HFF-Myc (cell line): ENCODE data around the gene ARHGEF12.
A peak's percentile ranks its signal among the peaks of the same experiment; 100 is the strongest.

Source experiments
- DNase-seq: peaks from one replicate; pipeline ENCODE4 v3.0.0-alpha.2; 2011; ENCODE audit warnings: low read depth; ENCODE audit errors: extremely low read depth
- H3K4me3 ChIP-seq: replicated peaks from 2 replicates; pipeline ENCODE4 v1.5.1; 2011; ENCODE audit warnings: low read depth, mild to moderate bottlenecking, control low read depth, low read length
- TF ChIP-seq, protein P1 (sequence below): IDR thresholded peaks from 2 replicates; pipeline ENCODE4 v1.5.1; 2012; ENCODE audit warnings: mild to moderate bottlenecking, low read depth, low read length, control low read depth; ENCODE audit errors: missing control alignments

Gene ARHGEF12

DNA sequence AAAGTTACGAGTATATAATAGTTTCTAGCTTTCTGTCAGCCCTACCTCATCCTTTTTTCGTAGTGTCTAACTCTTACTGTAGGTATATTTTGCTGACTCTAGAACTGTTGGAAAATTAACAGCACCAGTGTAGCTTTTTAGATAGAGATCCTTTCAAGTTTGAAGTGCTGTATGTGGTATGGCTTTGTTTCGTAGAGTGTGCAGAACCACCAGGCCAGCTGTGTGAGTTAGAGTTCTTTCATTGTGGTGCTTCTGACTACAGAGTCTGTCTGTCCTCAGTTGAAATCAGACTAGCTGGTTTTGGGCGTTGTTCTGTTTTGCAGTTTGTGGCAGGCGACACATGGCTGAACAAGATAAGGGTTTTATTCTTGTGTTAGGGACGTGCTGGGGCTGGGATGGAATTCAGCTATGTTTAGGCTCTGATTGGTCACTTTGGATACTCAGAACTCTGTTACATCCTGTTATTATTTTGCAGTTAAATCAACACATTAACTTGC lies 3.2 kb downstream of the ARHGEF12 start:
- no peak for DNase-seq
- H3K4me3 ChIP-seq, result peak overlapping the region; percentile 93
- TF ChIP-seq, protein P1, sequence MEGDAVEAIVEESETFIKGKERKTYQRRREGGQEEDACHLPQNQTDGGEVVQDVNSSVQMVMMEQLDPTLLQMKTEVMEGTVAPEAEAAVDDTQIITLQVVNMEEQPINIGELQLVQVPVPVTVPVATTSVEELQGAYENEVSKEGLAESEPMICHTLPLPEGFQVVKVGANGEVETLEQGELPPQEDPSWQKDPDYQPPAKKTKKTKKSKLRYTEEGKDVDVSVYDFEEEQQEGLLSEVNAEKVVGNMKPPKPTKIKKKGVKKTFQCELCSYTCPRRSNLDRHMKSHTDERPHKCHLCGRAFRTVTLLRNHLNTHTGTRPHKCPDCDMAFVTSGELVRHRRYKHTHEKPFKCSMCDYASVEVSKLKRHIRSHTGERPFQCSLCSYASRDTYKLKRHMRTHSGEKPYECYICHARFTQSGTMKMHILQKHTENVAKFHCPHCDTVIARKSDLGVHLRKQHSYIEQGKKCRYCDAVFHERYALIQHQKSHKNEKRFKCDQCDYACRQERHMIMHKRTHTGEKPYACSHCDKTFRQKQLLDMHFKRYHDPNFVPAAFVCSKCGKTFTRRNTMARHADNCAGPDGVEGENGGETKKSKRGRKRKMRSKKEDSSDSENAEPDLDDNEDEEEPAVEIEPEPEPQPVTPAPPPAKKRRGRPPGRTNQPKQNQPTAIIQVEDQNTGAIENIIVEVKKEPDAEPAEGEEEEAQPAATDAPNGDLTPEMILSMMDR, result no peak

DNA sequence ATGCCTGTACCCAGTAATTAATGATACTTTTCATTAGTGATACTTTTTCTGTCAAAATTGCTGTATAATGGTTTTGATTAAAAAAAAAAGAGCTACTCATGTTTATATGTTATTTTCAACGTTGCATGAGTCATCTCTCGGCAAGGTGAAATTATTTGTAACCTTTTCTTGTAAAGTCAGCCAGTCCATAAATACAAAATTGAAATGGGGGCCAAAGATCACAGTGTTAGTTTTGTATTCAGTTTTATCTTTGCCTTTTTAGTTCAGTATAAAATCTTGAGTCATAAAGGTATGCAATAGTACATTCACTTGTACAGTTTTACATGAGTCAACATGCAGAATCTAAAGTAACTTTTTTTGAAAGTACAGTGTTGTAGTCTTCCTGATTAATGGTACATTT lies 4.3 kb downstream of the ARHGEF12 start:
- no peak overlapping the region for H3K4me3 ChIP-seq
- TF ChIP-seq, protein P1, result no peak
- no peak for DNase-seq

DNA sequence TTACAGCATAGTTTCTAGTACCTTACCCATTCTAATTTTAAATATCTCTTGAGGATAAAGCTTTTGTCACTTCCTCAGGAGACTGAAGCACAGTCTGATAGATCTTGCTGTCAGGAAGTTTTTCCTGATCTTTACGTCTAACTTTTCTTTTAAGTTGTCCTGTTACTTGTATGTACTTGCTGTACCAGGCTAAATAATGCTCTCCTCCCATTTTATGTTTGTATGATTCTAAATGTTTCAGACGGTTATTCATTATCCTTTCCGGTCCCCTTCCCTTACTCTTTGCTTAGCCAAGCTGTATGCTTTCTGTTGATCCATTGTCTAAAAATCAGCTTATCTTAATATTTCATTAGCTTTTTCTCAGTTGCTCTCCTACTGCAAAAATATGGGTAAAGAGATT lies 6.0 kb downstream of the ARHGEF12 start:
- TF ChIP-seq, protein P1, result no peak
- H3K4me3 ChIP-seq, result no peak overlapping the region
- no peak for DNase-seq

DNA sequence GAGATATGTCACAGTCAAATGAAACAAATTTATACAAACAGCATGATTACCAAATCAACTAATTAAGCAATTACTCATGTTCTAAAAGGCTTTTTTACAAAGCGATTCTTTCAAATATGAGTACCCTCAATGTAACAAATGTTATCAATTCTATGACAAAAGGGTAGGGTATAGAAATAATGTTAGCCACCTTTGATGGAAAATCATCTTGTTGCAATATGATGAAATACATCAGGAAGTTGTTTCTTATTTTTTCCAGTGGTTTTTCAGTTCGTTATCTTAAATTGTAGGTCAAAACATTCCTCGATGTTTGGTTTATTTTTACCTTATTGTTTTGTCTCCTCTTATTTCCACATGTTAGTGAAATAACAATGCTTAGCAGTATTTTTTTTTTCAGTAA lies 6.5 kb downstream of the ARHGEF12 start:
- TF ChIP-seq, protein P1, result no peak
- H3K4me3 ChIP-seq, result no peak overlapping the region
- no peak for DNase-seq

DNA sequence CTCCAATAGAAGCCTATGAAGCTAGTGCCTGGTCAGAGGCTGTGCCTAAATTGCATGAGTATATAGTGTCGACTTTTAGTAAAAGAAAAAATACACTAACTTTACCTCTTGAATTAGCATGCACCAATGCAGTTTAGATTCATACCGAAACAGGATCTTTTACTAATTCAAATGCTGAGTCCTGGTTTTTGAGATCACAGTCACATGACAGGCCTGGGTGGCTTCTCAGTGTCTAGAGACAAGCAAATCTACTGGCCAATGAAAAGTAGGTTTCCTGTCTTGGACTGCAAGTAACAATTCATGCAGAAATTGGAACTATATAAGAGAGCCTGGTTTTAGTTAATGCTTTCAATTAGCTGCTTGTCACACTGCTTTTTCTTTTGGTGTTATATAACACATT lies 7.2 kb downstream of the ARHGEF12 start:
- H3K4me3 ChIP-seq, result no peak overlapping the region
- DNase-seq, result no peak
- TF ChIP-seq, protein P1, result no peak

DNA sequence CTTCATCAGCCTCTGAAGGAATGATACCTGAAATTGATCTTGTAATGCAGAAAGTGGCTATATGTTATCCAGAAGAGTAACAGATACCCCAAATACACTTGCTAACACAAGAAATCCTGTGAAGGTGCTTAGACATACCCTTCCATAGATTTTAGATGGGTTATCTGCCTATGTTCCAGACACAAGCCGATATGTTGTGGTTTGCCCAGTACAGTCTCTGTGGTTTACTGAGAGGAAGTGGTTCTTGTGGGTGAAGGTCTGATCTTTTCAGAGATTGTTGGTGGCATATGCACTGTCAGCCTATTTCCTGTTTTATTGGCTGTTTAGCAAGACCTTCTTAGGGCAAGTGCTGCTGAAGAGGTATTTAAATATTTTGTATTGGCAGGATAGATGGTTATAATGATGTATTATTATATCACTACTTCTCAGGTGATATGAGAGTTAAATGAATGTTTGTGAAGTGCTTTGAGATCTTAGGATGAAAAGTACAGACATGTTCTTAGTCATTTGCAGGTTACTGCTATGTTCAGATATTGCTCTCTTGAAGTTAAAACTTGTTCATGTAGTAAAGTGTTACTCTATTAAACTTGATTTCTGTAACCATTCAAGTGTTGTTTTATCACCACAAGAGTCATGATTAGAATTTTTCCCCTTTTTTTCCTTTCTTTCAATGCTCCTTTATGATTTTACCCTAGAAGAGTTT lies 8.2 kb downstream of the ARHGEF12 start:
- TF ChIP-seq, protein P1, result no peak
- DNase-seq, result no peak
- H3K4me3 ChIP-seq, result no peak overlapping the region

DNA sequence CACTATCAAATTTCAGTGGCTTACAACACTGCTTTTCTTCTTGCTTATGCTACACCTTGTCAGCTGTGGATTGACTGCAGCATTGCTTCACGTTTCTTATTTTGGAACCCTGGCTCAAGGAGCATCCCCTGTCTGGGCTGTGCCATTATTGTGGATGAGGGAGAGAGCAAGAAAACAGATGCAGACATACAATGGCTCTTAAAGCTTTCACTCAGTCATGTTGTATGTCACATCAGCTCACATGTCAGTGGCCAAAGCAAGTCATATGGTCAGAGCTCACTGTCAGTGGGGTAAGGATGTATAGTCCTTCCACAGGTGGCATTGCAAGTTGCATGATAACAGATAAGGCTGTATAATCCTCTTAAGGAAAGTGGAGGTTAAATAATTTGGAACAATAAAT lies 10.0 kb downstream of the ARHGEF12 start:
- no peak for DNase-seq
- no peak overlapping the region for H3K4me3 ChIP-seq
- TF ChIP-seq, protein P1, result no peak
